IPS-NIHi11 (cell line): ENCODE data around the gene ZNF132.
"Not testable (repeated sequence)": the region's sequence is repeated elsewhere in the genome, so short reads cannot be mapped to it uniquely, and the experiment has no call there.

Experiments
- DNase-seq: peaks from one replicate; pipeline ENCODE4 v3.0.0; 2012; ENCODE audit warnings: mixed read lengths, low spot score

The ZNF132 gene

GRCh38 chr19:58406818-58407657 lies 32.9 kb downstream of the ZNF132 start:
- DNase-seq: no peak

- DNase-seq: not testable (repeated sequence)
These were observed 36.0 kb downstream of the ZNF132 start for GRCh38 chr19:58403920-58404478.

- no peak for DNase-seq
These were observed 38.0 kb downstream of the ZNF132 start for GRCh38 chr19:58401840-58402421.

GRCh38 chr19:58400916-58401839 lies 38.8 kb downstream of the ZNF132 start:
- DNase-seq: peak; percentile 97

GRCh38 chr19:58400316-58400915 lies 39.5 kb downstream of the ZNF132 start:
- no peak for DNase-seq

- no peak for DNase-seq
These were observed 40.0 kb downstream of the ZNF132 start for GRCh38 chr19:58399903-58400302.

- DNase-seq: no peak
These were observed 41.4 kb downstream of the ZNF132 start for GRCh38 chr19:58398545-58398944.

- DNase-seq: no peak
These were observed 41.9 kb downstream of the ZNF132 start for GRCh38 chr19:58398087-58398486.

- no peak for DNase-seq
These were observed 42.4 kb downstream of the ZNF132 start for GRCh38 chr19:58397533-58398037.

GRCh38 chr19:58396691-58397532 lies 43.0 kb downstream of the ZNF132 start:
- peak; percentile 26 for DNase-seq

GRCh38 chr19:58395979-58396627 lies 43.9 kb downstream of the ZNF132 start:
- DNase-seq: peak; percentile 35

- peak; percentile 76 for DNase-seq
These were observed 44.6 kb downstream of the ZNF132 start, which contains the start of gene RNF225 for GRCh38 chr19:58395220-58395978. RNF225 (plus strand) TSS chr19:58395656; CDS start chr19:58396090, 434 bp downstream.

- no peak for DNase-seq
These were observed 45.1 kb downstream of the ZNF132 start for GRCh38 chr19:58394821-58395219.

- no peak for DNase-seq
These were observed 46.3 kb downstream of the ZNF132 start for GRCh38 chr19:58393725-58394033.

GRCh38 chr19:58392945-58393724 lies 46.8 kb downstream of the ZNF132 start:
- DNase-seq: no peak

GRCh38 chr19:58388175-58388526 lies 51.8 kb downstream of the ZNF132 start:
- DNase-seq: no peak

GRCh38 chr19:58387338-58388174 lies 52.4 kb downstream of the ZNF132 start:
- no peak for DNase-seq
